MCF 10A (cell line): ENCODE results near the gene FGF1. TPM values are rescaled to one million over a fixed set of nuclear protein-coding genes. Genes with fewer than 3 reads are reported as not detected.

Experiments used
- BruUV-seq: library from RNA; stranded (reverse); fragments of 400-500 nt; replicated peaks from 2 replicates; lab custom pipeline; 2021; lab: Mats Ljungman, UMichigan
- CTCF ChIA-PET: fragments of 300-600 bp; sonication (Branson Sonifier 250); formaldehyde crosslinking; extraction: SDS; loops from one replicate; lab custom pipeline; 2021; ENCODE audit warnings: antibody characterized with exemption, inconsistent platforms; lab: Yijun Ruan, JAX
- POLR2A ChIA-PET: fragments of 300-600, 350-650 bp; sonication (Branson Sonifier 250); formaldehyde crosslinking; extraction: SDS; loops from one replicate; lab custom pipeline; 2020; ENCODE audit warnings: antibody characterized with exemption, inconsistent platforms; lab: Yijun Ruan, JAX
- DNase-seq: peaks from one replicate; pipeline ENCODE4 v3.0.0-alpha.2; 2018; ENCODE audit not compliant: unreplicated experiment
- H3K27ac Mint-ChIP-seq: one replicate; pipeline ENCODE4 v1.8.0; 2022; ENCODE audit warnings: mild to moderate bottlenecking, low read depth, mixed read lengths; ENCODE audit not compliant: unreplicated experiment
- H3K27me3 Mint-ChIP-seq: one replicate; pipeline ENCODE4 v1.8.0; 2022; ENCODE audit warnings: mixed read lengths; ENCODE audit not compliant: insufficient read depth, unreplicated experiment
- H3K36me3 Mint-ChIP-seq: one replicate; pipeline ENCODE4 v1.8.0; 2022; ENCODE audit warnings: mild to moderate bottlenecking, moderate library complexity, mixed read lengths; ENCODE audit not compliant: insufficient read depth, unreplicated experiment
- H3K4me1 Mint-ChIP-seq: one replicate; pipeline ENCODE4 v1.8.0; 2022; ENCODE audit warnings: mixed read lengths; ENCODE audit not compliant: insufficient read depth, unreplicated experiment
- H3K4me3 Mint-ChIP-seq: one replicate; pipeline ENCODE4 v1.8.0; 2022; ENCODE audit warnings: mild to moderate bottlenecking, moderate library complexity, mixed read lengths; ENCODE audit not compliant: unreplicated experiment
- H3K9me3 Mint-ChIP-seq: one replicate; pipeline ENCODE4 v1.8.0; 2022; ENCODE audit warnings: mixed read lengths; ENCODE audit not compliant: unreplicated experiment
- intact Hi-C: fragments of 100-400 bp; cut with micrococcal nuclease; formaldehyde crosslinking; loops from 2 replicates; pipeline ENCODE4 v1.14.1; 2022
- total RNA-seq: library from RNA; stranded (reverse); gene quantifications from 2 replicates; pipeline ENCODE4 v1.2.3, GENCODE V29; 2022
- TF ChIP-seq, protein P1 (sequence below): fragments of 200-600 bp; IDR thresholded peaks from one replicate; pipeline ENCODE4 v1.8.0; 2022; ENCODE audit warnings: antibody characterized with exemption, mild to moderate bottlenecking; ENCODE audit not compliant: unreplicated experiment

The FGF1 gene
- total RNA-seq, 1 experiment from 2014 or later: 0.65 TPM

DNA sequence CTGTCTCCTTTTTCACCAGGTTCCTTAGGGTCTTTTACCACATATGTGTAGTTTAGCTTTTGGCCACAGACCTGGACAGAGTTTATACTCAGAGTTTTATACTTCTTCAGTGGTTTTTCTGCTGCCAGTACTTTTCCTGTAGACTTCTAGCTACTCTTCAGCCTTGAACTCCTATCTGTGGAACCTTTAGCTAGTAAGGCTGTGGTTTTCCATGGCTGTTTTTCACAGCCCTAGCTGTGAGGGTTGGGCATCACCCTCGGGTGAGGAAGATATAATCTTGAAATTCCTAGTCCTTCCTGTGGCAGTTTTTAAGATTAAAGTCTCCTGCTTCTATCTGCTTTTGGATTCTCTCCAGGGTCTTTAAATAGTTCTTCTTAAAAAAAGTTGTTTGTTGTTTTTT, 109.1 kb downstream of the FGF1 start:
- CTCF ChIA-PET: interaction anchor here (0.6 to 2.7 kb wide), 9 partner anchors 9 to 584 kb away, joined by 3 to 8 read pairs (median 3); no protein-coding TSS in a partner anchor
- peaks cover 4% of the 10 kb centered on the region for H3K4me1 Mint-ChIP-seq
- no peak overlapping the region for H3K4me3 Mint-ChIP-seq
- intact Hi-C loops: no loop called here
- H3K27ac Mint-ChIP-seq: no peak overlapping the region
- BruUV-seq: no TSS peak
- no peak for DNase-seq
- H3K36me3 Mint-ChIP-seq: no peaks in the 10 kb centered on the region
- TF ChIP-seq, protein P1, sequence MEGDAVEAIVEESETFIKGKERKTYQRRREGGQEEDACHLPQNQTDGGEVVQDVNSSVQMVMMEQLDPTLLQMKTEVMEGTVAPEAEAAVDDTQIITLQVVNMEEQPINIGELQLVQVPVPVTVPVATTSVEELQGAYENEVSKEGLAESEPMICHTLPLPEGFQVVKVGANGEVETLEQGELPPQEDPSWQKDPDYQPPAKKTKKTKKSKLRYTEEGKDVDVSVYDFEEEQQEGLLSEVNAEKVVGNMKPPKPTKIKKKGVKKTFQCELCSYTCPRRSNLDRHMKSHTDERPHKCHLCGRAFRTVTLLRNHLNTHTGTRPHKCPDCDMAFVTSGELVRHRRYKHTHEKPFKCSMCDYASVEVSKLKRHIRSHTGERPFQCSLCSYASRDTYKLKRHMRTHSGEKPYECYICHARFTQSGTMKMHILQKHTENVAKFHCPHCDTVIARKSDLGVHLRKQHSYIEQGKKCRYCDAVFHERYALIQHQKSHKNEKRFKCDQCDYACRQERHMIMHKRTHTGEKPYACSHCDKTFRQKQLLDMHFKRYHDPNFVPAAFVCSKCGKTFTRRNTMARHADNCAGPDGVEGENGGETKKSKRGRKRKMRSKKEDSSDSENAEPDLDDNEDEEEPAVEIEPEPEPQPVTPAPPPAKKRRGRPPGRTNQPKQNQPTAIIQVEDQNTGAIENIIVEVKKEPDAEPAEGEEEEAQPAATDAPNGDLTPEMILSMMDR: no peak
- H3K9me3 Mint-ChIP-seq: peaks cover 6% of the 10 kb centered on the region
- POLR2A ChIA-PET: no interaction called here
- H3K27me3 Mint-ChIP-seq: no peaks in the 10 kb centered on the region

DNA sequence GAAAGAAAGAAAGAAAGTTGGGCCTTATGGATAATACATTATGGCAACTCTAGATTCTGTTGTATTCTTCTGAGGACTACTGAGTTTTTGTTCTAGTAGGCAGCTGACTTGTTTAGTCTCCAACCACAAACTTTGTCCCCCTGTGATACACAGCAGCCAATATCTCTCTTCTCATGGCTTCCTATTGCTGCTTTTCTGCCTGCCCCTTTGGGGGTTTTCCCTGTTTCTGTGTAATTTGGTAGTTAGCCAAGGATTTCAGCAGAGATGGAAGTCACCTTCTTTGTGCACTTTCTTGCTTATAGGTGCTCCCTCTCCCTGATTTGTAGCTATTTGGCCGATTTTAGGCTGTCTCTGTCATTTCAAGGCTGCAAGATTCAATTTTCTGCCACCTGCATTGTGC, 109.6 kb downstream of the FGF1 start:
- Mint-ChIP-seq H3K27me3 (no peaks in the 10 kb centered on the region), H3K4me1 (peaks cover 4% of the 10 kb centered on the region), H3K4me3 (no peak overlapping the region), H3K9me3 (peaks cover 6% of the 10 kb centered on the region), H3K27ac (no peak overlapping the region), H3K36me3 (no peaks in the 10 kb centered on the region)
- ChIA-PET POLR2A (no interaction called here), CTCF (interaction anchor here (0.6 to 2.7 kb wide), 9 partner anchors 8 to 584 kb away, joined by 3 to 8 read pairs (median 3); no protein-coding TSS in a partner anchor)
- intact Hi-C loops: no loop called here
- DNase-seq: peak; percentile 33
- TF ChIP-seq, protein P1: no peak
- no TSS peak for BruUV-seq

DNA sequence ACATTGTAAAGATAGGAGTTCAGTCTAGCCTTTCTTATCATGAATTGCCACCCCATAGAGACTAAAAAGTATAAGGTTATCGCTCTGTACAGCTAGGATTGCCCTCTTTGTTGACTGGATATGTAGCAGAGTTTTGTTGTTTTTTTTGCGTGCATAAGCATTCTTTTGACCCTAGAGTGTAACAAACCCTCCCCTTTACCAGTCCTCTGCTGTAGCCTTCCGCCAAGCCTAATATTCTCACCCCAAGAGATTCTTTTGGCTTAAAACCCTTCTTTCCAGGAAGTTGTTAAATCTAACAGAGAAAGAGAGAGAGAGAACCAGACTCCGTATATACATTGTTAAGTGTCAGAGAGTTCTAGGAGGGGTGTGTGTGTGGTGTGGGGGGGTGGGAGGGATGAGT, 113.9 kb downstream of the FGF1 start:
- ChIA-PET POLR2A (no interaction called here), CTCF (interaction anchor here (0.6 to 3.1 kb wide), 4 partner anchors 8 to 142 kb away, joined by 3 to 8 read pairs (median 4); no protein-coding TSS in a partner anchor)
- Mint-ChIP-seq H3K27me3 (no peaks in the 10 kb centered on the region), H3K36me3 (no peaks in the 10 kb centered on the region), H3K4me3 (no peak overlapping the region), H3K9me3 (no peaks in the 10 kb centered on the region), H3K27ac (no peak overlapping the region), H3K4me1 (peaks cover 4% of the 10 kb centered on the region)
- TF ChIP-seq, protein P1: no peak
- intact Hi-C loops: no loop called here
- DNase-seq: no peak
- BruUV-seq: no TSS peak

DNA sequence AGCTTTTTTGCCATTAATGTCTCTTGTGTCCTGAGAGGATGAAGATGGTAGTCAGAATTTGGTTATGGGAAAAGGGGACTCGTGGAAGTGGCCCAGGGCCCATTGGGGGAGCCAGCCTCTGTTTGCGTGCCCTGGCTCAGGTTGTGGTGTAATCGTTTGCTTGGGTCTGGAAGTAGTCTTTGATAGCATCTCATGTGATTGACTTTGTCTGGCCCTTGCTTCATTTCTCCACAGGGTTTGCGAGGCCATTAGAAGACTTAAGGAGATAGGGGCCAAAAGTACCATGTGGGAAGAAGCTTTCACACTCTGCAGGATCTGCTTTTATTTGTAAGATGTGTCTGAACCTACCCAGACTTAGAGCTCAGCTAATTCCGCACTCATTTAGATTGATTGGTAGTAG, 114.5 kb downstream of the FGF1 start:
- ChIA-PET POLR2A (no interaction called here), CTCF (interaction anchor here (0.5 to 3.1 kb wide), 5 partner anchors 11 to 439 kb away, joined by 3 to 8 read pairs (median 3); no protein-coding TSS in a partner anchor)
- H3K9me3 Mint-ChIP-seq: no peaks in the 10 kb centered on the region
- no peaks in the 10 kb centered on the region for H3K36me3 Mint-ChIP-seq
- TF ChIP-seq, protein P1: no peak
- no peak overlapping the region for H3K27ac Mint-ChIP-seq
- no peaks in the 10 kb centered on the region for H3K27me3 Mint-ChIP-seq
- no TSS peak for BruUV-seq
- no peak for DNase-seq
- H3K4me3 Mint-ChIP-seq: no peak overlapping the region
- intact Hi-C loops: no loop called here
- H3K4me1 Mint-ChIP-seq: peaks cover 1% of the 10 kb centered on the region
